OCI-LY7 (cell line): Measurements from ENCODE around the gene CHKA. TPM values are rescaled to one million over a fixed set of nuclear protein-coding genes. Genes with fewer than 3 reads are reported as not detected.

Source experiments
- BruUV-seq: library from RNA; stranded (reverse); fragments of 400-500 nt; replicated peaks from 2 replicates; lab custom pipeline; 2021; lab: Mats Ljungman, UMichigan
- CTCF ChIA-PET: fragments of 300-600 bp; sonication (Branson Sonifier 250); formaldehyde crosslinking; loops from one replicate; lab custom pipeline; 2022; ENCODE audit warnings: antibody characterized with exemption; ENCODE audit not compliant: unreplicated experiment; lab: Charles Lee
- POLR2A ChIA-PET: fragments of 300-600 bp; sonication (Branson Sonifier 250); formaldehyde crosslinking; loops from one replicate; lab custom pipeline; 2022; ENCODE audit warnings: antibody characterized with exemption; lab: Charles Lee
- DNase-seq: peaks from one replicate; pipeline ENCODE4 v3.0.0-alpha.2; 2015; ENCODE audit warnings: low spot score
- H2AFZ ChIP-seq: fragments of 200-600 bp; sonication (generic), shearing (Covaris generic); 2 replicates; pipeline ENCODE4 v1.6.1; 2014; ENCODE audit warnings: mild to moderate bottlenecking, antibody characterized with exemption, low read length, moderate library complexity
- H3K27ac ChIP-seq: fragments of 200-600 bp; sonication (generic); 2 replicates; pipeline ENCODE4 v1.5.1; 2014; ENCODE audit warnings: mixed run types, low read depth, mild to moderate bottlenecking, moderate library complexity, low read length, inconsistent platforms; ENCODE audit not compliant: poor library complexity, severe bottlenecking
- H3K36me3 ChIP-seq: fragments of 200-600 bp; sonication (generic); 2 replicates; pipeline ENCODE4 v1.6.1; 2014; ENCODE audit warnings: mild to moderate bottlenecking, antibody characterized with exemption, low read length, moderate library complexity, mixed read lengths; ENCODE audit not compliant: insufficient read depth
- H3K4me1 ChIP-seq: fragments of 200-600 bp; sonication (generic); 2 replicates; pipeline ENCODE4 v1.5.1; 2014; ENCODE audit warnings: mild to moderate bottlenecking, low read length; ENCODE audit not compliant: insufficient read depth, poor library complexity, severe bottlenecking
- H3K4me2 ChIP-seq: fragments of 200-600 bp; sonication (generic); 2 replicates; pipeline ENCODE4 v1.6.1; 2014; ENCODE audit warnings: mild to moderate bottlenecking, low read length
- H3K4me3 ChIP-seq: fragments of 200-600 bp; sonication (generic); 2 replicates; pipeline ENCODE4 v1.5.1; 2014; ENCODE audit warnings: mild to moderate bottlenecking, low read depth, low read length; ENCODE audit not compliant: poor library complexity, severe bottlenecking
- H3K79me2 ChIP-seq: fragments of 200-600 bp; sonication (generic); 2 replicates; pipeline ENCODE4 v1.6.1; 2016; ENCODE audit warnings: low read depth, mild to moderate bottlenecking, low read length, moderate library complexity, mixed read lengths; ENCODE audit not compliant: insufficient read depth
- H3K9me2 ChIP-seq: fragments of 200-600 bp; sonication (generic); 2 replicates; pipeline ENCODE4 v1.6.1; 2016; ENCODE audit warnings: mild to moderate bottlenecking, low read length, mixed read lengths; ENCODE audit not compliant: insufficient read depth
- H3K9me3 ChIP-seq: fragments of 200-600 bp; sonication (generic); 2 replicates; pipeline ENCODE4 v1.6.1; 2014; ENCODE audit warnings: mild to moderate bottlenecking, mixed run types, low read length, mixed read lengths
- H4K20me1 ChIP-seq: fragments of 200-600 bp; sonication (generic); 2 replicates; pipeline ENCODE4 v1.6.1; 2014; ENCODE audit warnings: mild to moderate bottlenecking, antibody characterized with exemption, low read length, moderate library complexity, mixed read lengths; ENCODE audit not compliant: insufficient read depth
- CTCF ChIP-seq: fragments of 200-600 bp; sonication (generic); conservative IDR thresholded peaks from 2 replicates; pipeline ENCODE4 v1.5.1; 2014; ENCODE audit warnings: mild to moderate bottlenecking, antibody characterized with exemption, low read length, moderate library complexity, mixed read lengths
- EZH2phosphoT487 ChIP-seq: fragments of 200-600 bp; sonication (generic); IDR thresholded peaks from 2 replicates; pipeline ENCODE4 v1.6.1; 2018; ENCODE audit warnings: low read depth, borderline replicate concordance, mild to moderate bottlenecking, mixed run types, antibody characterized with exemption, low read length, moderate library complexity, mixed read lengths
- intact Hi-C: fragments of 100-400 bp; cut with micrococcal nuclease; formaldehyde crosslinking; loops from one replicate; pipeline ENCODE4 v1.10.0; 2022; ENCODE audit not compliant: unreplicated experiment
- total RNA-seq, 2 experiments: library from RNA; depleted of rRNA in 1 of 2; stranded (reverse); fragments of >200 nt in 1 of 2; shearing (Covaris generic) in 1 of 2; gene quantifications; 2 replicates each; pipeline ENCODE4 v1.2.3, GENCODE V29; 2014 to 2022

CHKA gene
- total RNA-seq, 2 experiments from 2014 or later, result 36.1 to 47.2 TPM

DNA sequence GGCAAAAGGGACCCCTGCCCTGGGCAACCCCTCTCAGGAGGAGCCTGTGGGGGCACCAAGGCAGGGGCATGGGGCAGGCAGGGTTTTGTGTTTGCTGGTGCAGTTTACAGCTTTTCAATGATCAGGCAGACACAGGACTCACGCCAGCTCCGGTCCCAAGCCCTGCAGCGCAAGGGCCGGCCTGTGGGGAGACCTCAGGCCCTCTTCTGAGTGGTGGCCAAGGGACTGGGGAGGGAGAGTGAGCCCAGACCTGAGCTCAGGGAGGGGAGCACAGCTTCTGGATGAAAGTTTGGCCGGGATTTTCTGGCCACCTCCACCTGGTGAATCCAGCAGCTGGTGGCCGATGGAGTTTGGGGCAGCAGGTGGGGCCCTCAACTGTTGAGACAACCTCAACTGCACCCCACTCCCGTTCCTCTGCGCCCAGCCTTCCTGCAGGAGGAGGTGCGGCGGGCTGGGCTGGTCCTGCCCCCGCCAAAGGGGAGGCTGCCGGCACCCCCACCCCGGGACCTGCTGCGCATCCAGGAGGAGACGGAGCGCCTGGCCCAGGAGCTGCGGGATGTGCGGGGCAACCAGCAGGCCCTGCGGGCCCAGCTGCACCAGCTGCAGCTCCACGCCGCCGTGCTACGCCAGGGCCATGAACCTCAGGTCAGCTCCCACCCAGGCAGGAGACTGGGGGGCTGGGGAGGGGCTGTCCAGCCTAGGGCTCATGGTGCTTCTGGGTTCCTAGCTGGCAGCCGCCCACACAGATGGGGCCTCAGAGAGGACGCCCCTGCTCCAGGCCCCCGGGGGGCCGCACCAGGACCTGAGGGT, 78.8 kb downstream of the CHKA start:
- H3K4me1 ChIP-seq, result peaks cover 23% of the 10 kb centered on the region
- H3K36me3 ChIP-seq, result peaks cover 54% of the 10 kb centered on the region
- ChIA-PET CTCF (interaction anchor here (0.8 kb wide), 1 partner anchor 55 kb away, joined by 4 read pairs; no protein-coding TSS in a partner anchor), POLR2A (interaction anchor here (0.6 kb wide), 1 partner anchor 416 kb away, joined by 3 read pairs; no protein-coding TSS in a partner anchor)
- no peak for DNase-seq
- intact Hi-C loops, result no loop called here
- H3K4me2 ChIP-seq, result no peak overlapping the region
- TF ChIP-seq EZH2phosphoT487, result no peak
- TF ChIP-seq CTCF, result no peak
- H4K20me1 ChIP-seq, result no peaks in the 10 kb centered on the region
- no peak overlapping the region for H3K27ac ChIP-seq
- no TSS peak for BruUV-seq
- no peak overlapping the region for H2AFZ ChIP-seq
- no peak overlapping the region for H3K4me3 ChIP-seq
- H3K9me2 ChIP-seq, result no peaks in the 10 kb centered on the region
- peaks cover 21% of the 10 kb centered on the region; the same call in 1 of the 2 replicates for H3K79me2 ChIP-seq
- H3K9me3 ChIP-seq, result no peaks in the 10 kb centered on the region

- Histone ChIP-seq H3K4me1 (peaks cover 29% of the 10 kb centered on the region), H3K9me3 (no peaks in the 10 kb centered on the region), H3K36me3 (peaks cover 51% of the 10 kb centered on the region), H3K79me2 (peaks cover 21% of the 10 kb centered on the region; the same call in 1 of the 2 replicates), H3K4me2 (peak overlapping the region; percentile 97), H2AFZ (no peak overlapping the region), H4K20me1 (no peaks in the 10 kb centered on the region), H3K4me3 (no peak overlapping the region), H3K27ac (peak overlapping the region; percentile 79), H3K9me2 (no peaks in the 10 kb centered on the region)
- intact Hi-C loops, result loop anchor here (2.0 kb wide), 1 partner anchor 39 kb away; no protein-coding TSS in a partner anchor
- CTCF ChIA-PET, result interaction anchor here (0.8 kb wide), 1 partner anchor 56 kb away, joined by 4 read pairs; no protein-coding TSS in a partner anchor
- no peak for DNase-seq
- no TSS peak for BruUV-seq
- TF ChIP-seq CTCF, result no peak
- no peak for TF ChIP-seq EZH2phosphoT487
- POLR2A ChIA-PET, result interaction anchor here (1.1 kb wide), 1 partner anchor 10 kb away, joined by 3 read pairs; no protein-coding TSS in a partner anchor
These were observed 79.5 kb downstream of the CHKA start for GRCh38 chr11:68041617-68042218.
